Stimulated activated CD8-positive, alpha-beta memory T cell treated with anti-CD3 and anti-CD28 coated beads, Interleukin-4, amount 100 ng/mL, for 1 hour (primary cell): ENCODE data around the gene CALML4.
"Not testable (repeated sequence)": the region's sequence is repeated elsewhere in the genome, so short reads cannot be mapped to it uniquely, and the experiment has no call there.

Source experiments
- DNase-seq, 2 donors: peaks; one replicate each; pipeline ENCODE4 v3.0.0-alpha.2; 2020; ENCODE audit warnings: low read depth in 2 of 2, low spot score in 1 of 2

The CALML4 gene

GRCh38 chr15:68192804-68193486 lies 12.2 kb downstream of the CALML4 start:
- no peak for DNase-seq

GRCh38 chr15:68192117-68192516 lies 13.0 kb downstream of the CALML4 start:
- DNase-seq: no peak

GRCh38 chr15:68191555-68191954 lies 13.6 kb downstream of the CALML4 start:
- no peak for DNase-seq

- no peak for DNase-seq
Observed at GRCh38 chr15:68190048-68190447, 15.1 kb downstream of the CALML4 start.

GRCh38 chr15:68188647-68189046 lies 16.5 kb downstream of the CALML4 start:
- DNase-seq: no peak

- no peak for DNase-seq
Observed at GRCh38 chr15:68187559-68187958, 17.6 kb downstream of the CALML4 start.

- DNase-seq: no peak
Observed at GRCh38 chr15:68186671-68187397, 18.3 kb downstream of the CALML4 start.

GRCh38 chr15:68184616-68185480 lies 20.3 kb downstream of the CALML4 start:
- no peak for DNase-seq

- no peak for DNase-seq
Observed at GRCh38 chr15:68183616-68184315, 21.4 kb downstream of the CALML4 start.

- no peak for DNase-seq
Observed at GRCh38 chr15:68177742-68178141, 27.4 kb downstream of the CALML4 start.

- DNase-seq: no peak
Observed at GRCh38 chr15:68176601-68177000, 28.5 kb downstream of the CALML4 start.

- no peak for DNase-seq
Observed at GRCh38 chr15:68175526-68175925, 29.6 kb downstream of the CALML4 start.

- no peak for DNase-seq
Observed at GRCh38 chr15:68173119-68173518, 32.0 kb downstream of the CALML4 start.

- not testable (repeated sequence) for DNase-seq
Observed at GRCh38 chr15:68172037-68172436, 33.1 kb downstream of the CALML4 start.

GRCh38 chr15:68166847-68167246 lies 38.3 kb downstream of the CALML4 start:
- DNase-seq: no peak

- DNase-seq: no peak
Observed at GRCh38 chr15:68163191-68163590, 41.9 kb downstream of the CALML4 start.

- DNase-seq: no peak
Observed at GRCh38 chr15:68158046-68158628, 47.0 kb downstream of the CALML4 start.

- DNase-seq: no peak
Observed at GRCh38 chr15:68157074-68157473, 48.1 kb downstream of the CALML4 start.

GRCh38 chr15:68154923-68155559 lies 50.1 kb downstream of the CALML4 start:
- no peak for DNase-seq

- no peak for DNase-seq
Observed at GRCh38 chr15:68152342-68152741, 52.8 kb downstream of the CALML4 start.
